Measurements from ENCODE around the gene KIRREL3. TPM values are rescaled to one million over a fixed set of nuclear protein-coding genes. Genes with fewer than 3 reads are reported as not detected.

The KIRREL3 gene
- total and polyA plus RNA-seq, 9 of the 15 experiments (the other 6 are each of a cell fraction or from before 2014, with no cell fraction given) = 0.04 to 0.10 TPM; not detected in 7

GRCh38 chr11:126487711-126488110 is 512.9 kb downstream of the KIRREL3 start (continued):
- TF ChIP-seq GTF3C2 (IDR thresholded peaks at IDR 0.05; ENCODE audit: borderline replicate concordance, extremely low read depth, insufficient read length) (no peak), SMARCA4 (IDR thresholded peaks at IDR 0.05) (no peak)

- H2AFZ ChIP-seq (ENCODE audit: low read depth, low read length) = no peak overlapping the region
- no peak for TF ChIP-seq CEBPB (tag; IDR thresholded peaks at IDR 0.05)
- TF ChIP-seq ZNF263 (CRISPR knock-in tag; IDR thresholded peaks at IDR 0.05; ENCODE audit: borderline replicate concordance) = no peak
- in situ Hi-C loops (cut with MboI) (no loop called here), intact Hi-C loops (cut with micrococcal nuclease) (no loop called here)
- ChIA-PET POLR2A (interaction anchor here (0.6 to 1.2 kb wide), 2 partner anchors 62 to 133 kb away, joined by 3 read pairs; no protein-coding TSS in a partner anchor), CTCF (ENCODE audit: low intra/inter-chr PET ratio) (no interaction called here)
- H3K79me2 ChIP-seq (ENCODE audit: control insufficient read depth, insufficient read depth, low read length) = no peaks in the 10 kb centered on the region
- H3K36me3 ChIP-seq (ENCODE audit: control insufficient read depth, insufficient read depth, low read length) = no peaks in the 10 kb centered on the region
- 0% methylated on average over 12 of the region's 12 CpGs for WGBS (ENCODE audit: insufficient coverage, low coverage, missing lambda C conversion rate)
- no peak overlapping the region for H3K4me2 ChIP-seq (ENCODE audit: insufficient read depth, low read length)
- no peaks in the 10 kb centered on the region for H3K9me1 ChIP-seq (ENCODE audit: control insufficient read depth, insufficient read depth, low read length)
- no peak for DNase-seq (ENCODE audit: extremely low read depth in 1 of 4, low spot score in 3 of 4)
- BruUV-seq (replicated peaks) = no TSS peak
- H3K4me3 ChIP-seq = no peak overlapping the region
- FAIRE-seq = no peak
- H3K9me3 ChIP-seq (replicated peaks; ENCODE audit: control insufficient read depth, insufficient read depth, low read depth, low read length) = no peaks in the 10 kb centered on the region
- peaks cover 10 to 62% of the 10 kb centered on the region in 2 experiments; a peak in 4 of 5 replicates for H3K27me3 ChIP-seq (ENCODE audit: control insufficient read depth in 2 of 2, insufficient read depth in 2 of 2, low read length in 2 of 2)
- H3K4me1 ChIP-seq (replicated peaks in 1 of 2; ENCODE audit: control insufficient read depth in 2 of 2, insufficient read depth in 2 of 2, low read length in 2 of 2) = no peaks in the 10 kb centered on the region; a peak in 1 of 5 replicates
- no peak overlapping the region for H3K9ac ChIP-seq (ENCODE audit: insufficient read depth in 1 of 2, low read depth in 2 of 2, low read length in 2 of 2)
- 0 out of 2 replicates have a peak, but pooled peaks cover 10% of the 10 kb centered on the region for H4K20me1 ChIP-seq (replicated peaks; ENCODE audit: control insufficient read depth, insufficient read depth, low read length)
- no peak overlapping the region for H3K27ac ChIP-seq (ENCODE audit: extremely low read depth, low read depth, low read length)
- ATAC-seq = no peak
Observed at GRCh38 chr11:126485986-126486635, 514.5 kb downstream of the KIRREL3 start.

Measured in K562 (cell line).